SHP77 (cell line): ENCODE data around the gene CAPS.

Experiments
- DNase-seq, 2 experiments: peaks; one replicate each; lab custom pipeline; 2025; lab: John Stamatoyannopoulos, UW

The CAPS gene

GRCh38 chr19:5891938-5892771, 21.9 kb upstream of the CAPS start:
- DNase-seq: peak; percentile 22 to 24

GRCh38 chr19:5892772-5893275, 21.2 kb upstream of the CAPS start:
- DNase-seq: no peak

- no peak for DNase-seq
Observed at GRCh38 chr19:5893296-5893903, 20.7 kb upstream of the CAPS start.

DNA sequence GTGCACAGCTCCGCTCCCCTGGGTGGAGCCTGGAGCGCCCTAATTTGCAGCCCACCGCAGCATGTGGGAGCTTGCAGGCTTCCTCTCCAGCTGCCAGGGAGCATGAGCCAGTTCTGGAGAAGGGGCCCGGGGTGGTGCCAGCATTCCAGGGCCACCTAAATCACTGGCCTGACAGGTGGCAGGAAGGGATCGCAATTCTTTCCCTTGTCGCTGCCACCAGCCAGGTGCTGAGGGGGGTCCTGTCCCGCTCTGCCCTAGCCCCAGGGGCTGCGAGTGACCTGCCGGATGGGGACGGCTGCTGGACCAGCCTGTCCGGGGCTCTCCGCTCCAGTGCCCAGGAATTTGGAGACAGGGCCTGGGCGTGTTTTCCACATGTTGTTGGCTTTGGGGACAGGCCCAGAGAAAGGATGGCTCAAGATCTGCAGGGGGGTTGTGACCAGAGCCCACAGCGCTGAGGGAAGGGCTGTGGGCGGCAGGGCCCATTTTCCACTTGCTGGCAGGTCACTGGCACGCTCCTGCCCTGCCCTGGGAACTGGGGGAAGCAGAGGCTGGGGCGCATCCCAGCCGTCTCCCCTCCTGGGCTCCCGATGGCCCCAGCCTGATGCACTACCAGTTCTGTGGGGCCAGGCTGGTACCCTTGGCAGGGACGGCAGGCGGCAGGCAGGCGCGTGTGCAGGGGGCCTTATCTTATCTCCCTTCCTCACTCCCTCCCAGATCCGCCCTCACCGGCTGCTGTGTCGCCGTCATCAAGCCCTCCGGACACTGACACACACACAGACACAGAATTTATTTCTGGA, 19.9 kb upstream of the CAPS start:
- DNase-seq: no peak

- DNase-seq: no peak
Observed at GRCh38 chr19:5894704-5895349, 19.2 kb upstream of the CAPS start.

- no peak for DNase-seq
Observed at GRCh38 chr19:5895409-5895808, 18.6 kb upstream of the CAPS start.

DNA sequence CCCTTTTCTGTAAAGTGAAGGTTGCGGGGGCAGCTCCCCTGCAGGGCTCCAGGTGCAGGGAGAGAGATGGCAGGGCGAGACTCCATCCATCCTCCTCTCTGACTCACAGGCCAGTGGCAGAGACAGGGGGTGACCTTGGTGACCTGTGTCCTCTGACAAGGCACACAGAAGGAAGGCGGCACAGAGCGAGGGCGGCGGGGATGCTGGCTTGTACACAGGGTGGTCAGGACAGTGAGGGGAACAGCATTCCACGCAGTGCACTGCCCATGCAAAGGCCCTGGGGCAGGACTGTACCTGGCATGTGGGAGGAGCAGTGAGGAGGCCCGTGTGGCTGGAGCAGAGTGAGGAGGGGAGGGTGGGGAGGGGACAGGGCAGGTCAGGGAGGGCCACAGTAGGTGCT, 18.2 kb upstream of the CAPS start:
- no peak for DNase-seq

DNA sequence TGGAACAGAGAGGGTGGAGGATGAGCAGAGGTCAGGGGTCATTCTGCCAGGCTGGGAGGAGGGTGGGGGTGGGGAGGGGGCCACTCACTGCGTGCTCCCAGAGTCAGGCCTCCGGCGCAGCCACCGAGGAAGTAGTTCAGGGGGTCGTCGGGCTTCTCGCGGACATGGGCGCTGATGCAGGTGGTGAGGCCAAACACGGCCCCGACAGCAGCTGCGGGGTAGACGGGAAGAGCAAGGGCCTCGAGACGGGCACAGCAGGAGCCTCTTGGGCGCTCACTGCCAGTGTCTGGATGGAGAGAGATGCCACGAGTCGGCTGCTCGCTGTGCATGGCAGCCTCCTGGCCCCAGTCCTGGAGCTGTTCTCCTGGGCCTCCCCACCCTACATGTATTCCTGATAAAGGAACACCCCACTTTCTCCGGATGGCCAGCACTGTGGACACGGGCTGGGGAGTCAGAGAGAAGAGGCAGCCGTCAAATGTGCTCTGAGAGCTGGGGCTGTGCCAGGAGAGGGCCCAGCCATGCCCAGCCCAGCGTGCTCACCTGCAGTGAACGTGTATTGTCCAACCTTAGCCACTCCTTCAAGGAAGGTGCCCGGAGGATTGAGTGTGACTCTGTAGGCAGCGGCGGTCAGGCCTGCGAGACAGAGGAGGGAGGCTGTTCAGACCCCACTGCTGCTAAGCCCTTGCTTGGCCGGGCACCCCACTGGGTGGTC, 17.5 kb upstream of the CAPS start:
- no peak for DNase-seq

GRCh38 chr19:5897189-5897969, 16.7 kb upstream of the CAPS start:
- DNase-seq: no peak

GRCh38 chr19:5899728-5900526, 14.1 kb upstream of the CAPS start:
- DNase-seq: no peak

DNA sequence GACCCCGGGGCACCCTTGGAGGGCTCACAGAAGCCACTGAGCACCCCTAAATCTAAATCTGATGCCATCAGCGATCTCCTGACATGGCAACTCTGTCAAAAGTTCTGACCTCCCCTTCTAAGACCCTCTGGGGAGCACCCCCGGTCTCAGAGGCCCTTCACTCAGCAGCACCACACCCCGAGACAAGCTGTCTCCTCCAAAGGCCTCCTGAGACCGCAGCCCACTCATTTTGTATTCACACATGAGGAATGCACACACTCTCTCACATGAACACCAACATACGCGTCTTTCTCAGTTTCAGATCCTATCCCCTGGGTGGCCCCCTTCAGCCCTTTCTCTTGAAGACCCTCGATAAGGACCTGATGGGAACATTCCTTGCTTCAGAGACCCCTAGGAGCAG, 13.1 kb upstream of the CAPS start:
- no peak for DNase-seq

GRCh38 chr19:5903056-5903623, 10.9 kb upstream of the CAPS start:
- no peak for DNase-seq

DNA sequence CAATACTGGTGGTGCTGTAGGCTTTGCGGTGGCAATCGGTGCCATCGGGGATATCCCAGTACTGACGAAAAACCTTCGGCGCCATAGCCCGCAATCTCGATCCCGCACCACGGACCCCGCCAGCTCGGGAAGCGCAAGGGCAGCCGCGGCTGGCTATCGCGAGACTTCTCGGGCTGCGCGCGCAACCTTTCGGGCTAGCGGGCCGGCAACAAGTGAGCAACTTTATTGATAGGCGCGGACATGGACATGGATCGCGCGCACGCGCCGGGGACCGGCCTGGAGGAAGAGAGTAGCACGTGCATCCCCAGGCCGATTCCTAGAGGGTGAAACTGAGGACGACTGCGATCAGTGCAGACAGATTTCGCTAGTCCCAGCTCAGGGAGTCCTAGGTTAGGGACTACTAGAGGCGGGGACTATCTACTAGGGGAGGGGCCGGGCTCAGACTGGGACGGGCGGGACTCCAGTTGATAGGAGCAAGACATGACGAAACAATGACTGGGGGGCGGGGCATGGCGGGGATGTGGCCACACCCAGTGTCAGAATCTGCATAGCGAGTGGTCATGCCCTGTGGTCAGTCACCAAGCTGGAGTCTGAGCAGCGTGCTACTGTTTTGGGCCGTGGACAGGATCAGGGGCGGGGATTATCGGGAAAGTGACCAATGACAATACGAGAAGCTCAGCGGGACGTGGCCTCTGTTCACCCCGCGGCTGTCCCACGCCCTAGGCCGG, 10.3 kb upstream of the CAPS start, which contains the start of gene NDUFA11:
TSS of gene NDUFA11 (minus strand) at position 167 of the 728 bp plus-strand sequence. CDS start at position 85, 82 bp downstream.
- DNase-seq: peak; percentile 91 to 93

- DNase-seq: peak; percentile 100
Observed at GRCh38 chr19:5904352-5905113, 9.5 kb upstream of the CAPS start, which contains the start of gene VMAC. VMAC (plus strand) TSS chr19:5904872; CDS start chr19:5904891, 19 bp downstream.

DNA sequence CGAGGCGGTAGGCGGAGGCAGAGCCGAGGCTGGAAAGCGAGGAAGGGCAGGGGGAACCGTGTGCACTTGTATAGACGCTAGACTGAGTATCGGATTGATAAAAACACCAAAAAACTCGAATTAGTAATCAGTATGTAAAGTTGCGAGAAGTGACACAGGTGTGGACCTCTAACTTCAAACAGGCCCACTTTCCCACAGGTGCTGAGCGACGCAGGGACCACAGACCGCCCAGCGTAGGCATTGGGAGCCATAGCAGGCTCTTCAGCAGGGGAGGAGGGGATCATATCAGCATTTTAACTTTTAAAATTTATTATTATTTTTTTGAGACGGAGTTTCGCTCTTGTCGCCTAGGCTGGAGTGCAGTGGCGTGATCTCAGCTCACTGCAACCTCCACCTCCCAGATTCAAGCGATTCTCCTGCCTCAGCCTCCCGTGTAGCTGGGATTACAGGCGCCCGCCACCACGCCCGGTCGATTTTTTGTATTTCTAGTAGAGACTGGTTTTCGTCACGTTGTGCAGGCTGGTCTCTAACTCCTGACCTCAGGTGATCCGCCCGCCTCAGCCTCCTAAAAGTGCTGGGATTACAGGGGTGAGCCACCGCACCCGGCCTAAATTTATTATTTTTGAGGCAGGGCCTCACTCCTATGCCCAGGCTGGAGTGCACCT, 8.8 kb upstream of the CAPS start:
- DNase-seq: no peak

- DNase-seq: no peak
Observed at GRCh38 chr19:5907241-5907640, 6.8 kb upstream of the CAPS start.

- DNase-seq: peak in 1 of 2 experiments; percentile 34
Observed at GRCh38 chr19:5908773-5909442, 5.1 kb upstream of the CAPS start.
